Activated CD8-positive, alpha-beta memory T cell treated with anti-CD3 and anti-CD28 coated beads, Interleukin-2, amount 50 U/mL, for 1 hour (primary cell): Measurements from ENCODE around the gene BTN2A1.
"Not testable (repeated sequence)": the region's sequence is repeated elsewhere in the genome, so short reads cannot be mapped to it uniquely, and the experiment has no call there.

Experiments
- DNase-seq: peaks from one replicate; pipeline ENCODE4 v3.0.0-alpha.2; 2020; ENCODE audit errors: extremely low read depth

Gene BTN2A1

GRCh38 chr6:26457806-26458688 is at the start of gene BTN2A1:
BTN2A1 (plus strand) TSS chr6:26457955; CDS start chr6:26458637, 682 bp downstream.
- no peak for DNase-seq

GRCh38 chr6:26408828-26409730 is 48.7 kb upstream of the BTN2A1 start:
- DNase-seq: no peak

GRCh38 chr6:26411751-26412150 is 46.0 kb upstream of the BTN2A1 start:
- DNase-seq: no peak

DNA sequence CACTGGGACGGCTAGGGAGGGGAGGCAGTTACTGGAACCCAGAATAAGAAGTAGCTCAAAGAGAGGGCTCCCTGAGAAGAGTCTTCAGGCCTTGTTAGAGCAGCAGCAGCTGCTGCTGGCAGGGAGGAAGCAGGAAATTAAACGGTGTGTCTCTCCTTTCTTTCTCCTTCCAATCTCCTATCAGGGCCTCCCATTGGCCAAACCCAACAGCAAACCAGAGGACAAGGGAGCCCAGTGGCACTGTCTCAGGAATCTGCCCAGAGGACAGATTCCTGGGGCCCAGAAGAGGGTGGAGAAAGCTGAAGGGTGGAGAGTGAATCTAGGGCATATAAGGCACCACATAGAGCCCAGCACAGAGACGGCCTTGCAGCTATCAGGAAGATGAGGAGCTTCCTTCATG is 45.5 kb upstream of the BTN2A1 start:
- no peak for DNase-seq

DNA sequence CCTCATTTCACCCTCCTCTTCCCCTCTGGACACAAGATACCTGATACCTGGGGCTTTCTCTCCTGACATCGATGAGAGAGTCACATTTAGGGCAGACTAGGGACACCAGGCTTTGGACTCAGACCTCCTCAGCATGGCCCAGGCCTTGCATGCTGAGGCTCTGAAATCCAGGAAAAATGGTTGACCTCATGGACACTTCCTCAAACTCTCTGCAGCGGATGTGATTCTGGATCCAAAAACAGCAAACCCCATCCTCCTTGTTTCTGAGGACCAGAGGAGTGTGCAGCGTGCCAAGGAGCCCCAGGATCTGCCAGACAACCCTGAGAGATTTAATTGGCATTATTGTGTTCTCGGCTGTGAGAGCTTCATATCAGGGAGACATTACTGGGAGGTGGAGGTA is 44.8 kb upstream of the BTN2A1 start:
- no peak for DNase-seq

GRCh38 chr6:26414281-26414680 is 43.5 kb upstream of the BTN2A1 start:
- DNase-seq: no peak

- DNase-seq: no peak
Observed at GRCh38 chr6:26415036-26415614, 42.6 kb upstream of the BTN2A1 start.

DNA sequence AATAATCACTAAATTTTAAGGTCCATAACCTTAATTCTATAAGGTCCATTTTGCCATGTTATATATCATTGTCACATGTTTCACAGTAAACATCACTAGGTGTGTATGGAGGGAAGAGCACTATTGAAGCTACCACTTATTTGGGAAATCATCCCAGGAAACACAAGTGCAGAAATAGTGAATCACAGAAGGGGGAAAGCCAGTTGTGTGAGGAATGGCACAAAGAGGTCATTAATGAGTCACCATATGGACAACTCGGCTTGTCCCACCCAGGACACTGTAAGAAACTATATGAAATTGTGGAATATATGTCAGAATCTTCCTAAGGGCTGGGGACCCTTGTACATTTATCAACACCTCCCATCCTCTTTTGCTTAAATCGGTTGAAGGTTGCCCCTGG is 42.0 kb upstream of the BTN2A1 start:
- DNase-seq: no peak

GRCh38 chr6:26416288-26416687 is 41.5 kb upstream of the BTN2A1 start:
- DNase-seq: no peak

DNA sequence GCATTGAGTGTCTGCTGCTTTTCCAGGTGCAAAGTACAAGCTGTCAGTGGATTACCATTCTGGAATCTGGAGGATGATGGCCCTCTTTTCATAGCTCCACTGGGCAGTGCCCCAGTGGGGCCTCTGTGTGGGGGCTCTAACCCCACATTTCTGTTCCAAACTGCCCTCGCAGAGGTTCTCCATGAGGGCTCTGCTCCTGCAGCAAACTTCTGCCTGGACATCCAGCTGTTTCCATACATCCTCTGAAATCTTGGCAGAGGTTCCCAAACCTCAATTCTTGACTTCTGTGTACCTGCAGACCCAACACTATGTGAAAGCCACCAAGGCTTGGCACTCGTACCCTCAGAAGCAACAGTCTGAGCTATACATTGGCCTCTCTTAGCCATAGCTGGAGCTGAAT is 39.7 kb upstream of the BTN2A1 start:
- DNase-seq: not testable (repeated sequence)

DNA sequence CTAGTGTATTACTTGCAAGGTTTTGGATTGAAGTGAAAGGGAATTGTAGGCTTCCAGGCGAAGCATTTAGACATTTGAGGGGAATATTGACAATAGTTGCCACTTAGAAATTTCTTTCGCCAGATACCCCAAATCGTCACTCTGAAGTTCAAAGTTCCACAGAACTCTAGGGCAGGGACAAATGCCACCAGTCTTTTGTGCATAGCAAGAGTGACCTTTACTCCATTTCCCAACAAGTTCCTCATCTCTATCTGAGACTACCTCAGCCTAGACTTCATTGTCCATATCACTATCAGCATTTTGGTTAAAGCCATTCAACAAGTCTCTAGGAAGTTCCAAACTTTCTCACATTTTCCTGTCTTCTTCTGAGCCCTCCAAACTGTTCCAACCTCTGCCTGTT is 39.0 kb upstream of the BTN2A1 start:
- DNase-seq: not testable (repeated sequence)

DNA sequence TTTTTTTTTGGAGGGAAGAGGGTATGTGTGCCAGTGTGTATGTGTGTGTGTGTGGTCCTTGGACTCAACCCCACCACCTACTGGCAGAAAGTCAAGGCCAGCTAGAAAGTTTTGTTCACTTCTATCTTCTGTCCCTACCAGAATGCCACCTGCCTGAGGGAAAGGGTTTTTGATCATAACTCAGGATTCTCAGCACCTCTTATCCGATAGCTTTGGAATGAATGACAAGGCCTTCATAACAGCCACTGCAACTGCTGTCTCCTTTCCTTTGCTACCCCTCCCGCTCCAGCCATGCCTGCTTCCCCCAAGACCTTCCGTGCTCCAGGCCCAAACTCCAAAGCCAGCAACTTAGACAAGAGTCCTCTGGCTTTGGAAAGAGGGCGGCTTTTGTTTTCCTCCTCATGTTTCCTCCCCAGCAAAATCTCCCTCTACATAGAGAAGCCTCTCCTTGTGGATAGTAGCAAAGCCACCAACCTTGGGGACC is 37.0 kb upstream of the BTN2A1 start:
- no peak for DNase-seq

DNA sequence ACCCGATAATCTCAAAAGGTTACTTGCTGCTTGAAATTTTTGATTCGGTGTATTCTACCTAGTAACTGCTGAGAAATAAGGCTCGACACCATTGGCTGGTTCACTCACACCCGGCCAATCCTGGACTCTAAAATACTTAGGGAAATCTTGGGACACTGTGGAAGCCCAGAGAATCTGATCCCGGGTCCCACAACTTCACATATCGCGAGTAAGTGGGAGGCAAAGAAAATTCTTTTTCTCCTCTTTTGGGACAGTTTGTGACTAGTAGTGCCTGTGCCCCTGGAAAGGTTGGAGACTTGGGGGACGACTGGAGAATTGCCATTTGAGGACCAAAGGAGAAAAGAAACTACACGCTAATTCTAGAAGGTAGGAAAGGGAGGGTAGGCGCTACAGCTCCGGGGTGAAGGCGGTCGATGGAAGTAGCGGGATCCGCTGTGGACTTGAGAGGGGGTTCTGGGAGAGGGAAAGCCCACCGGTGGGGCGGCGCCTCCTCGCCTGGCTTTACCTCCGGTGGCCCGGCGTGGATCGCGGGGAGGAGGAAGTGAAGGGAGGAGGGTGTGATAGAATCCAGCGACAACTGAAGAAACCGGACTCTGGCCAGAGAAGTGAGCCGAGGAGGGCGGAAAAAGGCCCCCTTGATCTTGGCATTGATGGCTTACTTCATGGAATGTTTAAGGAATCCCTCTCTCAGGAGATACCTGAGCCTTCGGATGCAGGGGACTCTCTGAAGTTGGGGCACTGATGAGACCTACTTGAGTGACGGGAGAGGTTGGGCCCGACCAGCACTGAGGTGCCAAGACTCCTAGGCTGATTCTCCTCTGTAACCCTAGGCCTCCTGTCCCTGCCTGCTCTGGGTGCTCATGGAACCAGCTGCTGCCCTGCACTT is 36.3 kb upstream of the BTN2A1 start:
- no peak for DNase-seq

DNA sequence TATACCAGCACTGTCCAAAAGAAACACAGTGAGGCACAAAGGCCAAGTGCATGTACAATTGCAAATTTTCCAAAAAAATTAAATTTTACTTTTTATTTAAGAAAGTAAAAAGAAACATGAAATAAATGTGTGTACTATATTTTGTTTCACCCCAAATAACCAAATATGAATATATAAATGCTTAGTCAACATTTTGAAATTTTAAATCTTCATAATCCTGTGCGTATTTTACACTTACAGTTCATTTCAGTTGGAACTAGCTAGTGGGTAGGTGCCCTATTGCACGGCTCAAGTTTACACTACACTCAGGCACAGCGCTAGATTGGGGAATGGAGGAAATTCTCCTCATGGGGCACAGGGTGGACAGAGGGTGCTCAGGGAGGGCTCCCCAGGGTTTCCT is 35.4 kb upstream of the BTN2A1 start:
- no peak for DNase-seq

- DNase-seq: no peak
Observed at GRCh38 chr6:26426691-26427450, 30.9 kb upstream of the BTN2A1 start.

- no peak for DNase-seq
Observed at GRCh38 chr6:26427451-26427809, 30.3 kb upstream of the BTN2A1 start.

GRCh38 chr6:26428206-26428605 is 29.5 kb upstream of the BTN2A1 start:
- no peak for DNase-seq

- DNase-seq: no peak
Observed at GRCh38 chr6:26430787-26431186, 27.0 kb upstream of the BTN2A1 start.

GRCh38 chr6:26431258-26432172 is 26.2 kb upstream of the BTN2A1 start:
- no peak for DNase-seq
